ENCODE measurements around the gene SPPL3. TPM values are rescaled to one million over a fixed set of nuclear protein-coding genes. Genes with fewer than 3 reads are reported as not detected.
A peak's percentile ranks its signal among the peaks of the same experiment; 100 is the strongest.

SPPL3 gene
- total RNA-seq, 1 donor from 2014 or later, result 29.6 TPM

DNA sequence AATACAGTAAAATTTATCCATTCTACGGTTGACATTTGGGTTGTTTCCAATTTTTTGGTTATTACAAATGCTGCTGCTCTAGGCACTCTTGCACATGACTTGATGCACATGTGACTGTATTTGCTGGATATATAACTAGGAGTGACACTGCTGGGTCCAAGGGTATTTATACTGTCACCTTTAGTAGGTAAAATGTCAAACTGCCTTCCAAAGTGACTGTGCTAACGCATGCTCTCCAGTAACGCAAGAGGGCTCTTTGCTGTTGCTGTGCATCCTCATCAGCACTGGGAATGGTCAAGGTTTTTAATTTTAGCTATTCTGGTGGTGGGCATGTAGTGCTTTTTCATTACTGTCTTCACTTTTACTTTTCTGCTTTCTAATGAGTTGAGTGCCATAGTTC lies 116.3 kb downstream of the SPPL3 start:
- DNase-seq (ENCODE audit: low spot score), result no peak

DNA sequence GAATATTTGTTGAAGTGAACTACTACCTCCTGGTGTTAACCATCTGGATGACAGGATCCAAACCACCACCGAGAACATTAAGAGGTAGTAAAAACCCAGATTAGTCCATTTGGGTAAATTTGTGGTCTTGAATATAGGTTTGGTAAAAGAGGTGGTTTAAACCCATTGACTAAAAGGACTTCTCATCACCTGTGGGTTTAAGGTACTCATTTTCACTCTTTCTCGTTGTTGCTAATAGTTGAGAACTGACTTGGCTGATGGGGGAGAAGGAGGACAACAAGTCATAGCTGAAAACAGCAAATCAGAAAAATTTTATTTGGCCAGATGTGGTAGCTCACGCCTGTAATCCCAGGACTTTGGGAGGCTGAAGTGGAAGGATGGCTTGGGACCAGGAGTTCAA lies 119.4 kb downstream of the SPPL3 start:
- no peak for DNase-seq (ENCODE audit: low spot score)

DNA sequence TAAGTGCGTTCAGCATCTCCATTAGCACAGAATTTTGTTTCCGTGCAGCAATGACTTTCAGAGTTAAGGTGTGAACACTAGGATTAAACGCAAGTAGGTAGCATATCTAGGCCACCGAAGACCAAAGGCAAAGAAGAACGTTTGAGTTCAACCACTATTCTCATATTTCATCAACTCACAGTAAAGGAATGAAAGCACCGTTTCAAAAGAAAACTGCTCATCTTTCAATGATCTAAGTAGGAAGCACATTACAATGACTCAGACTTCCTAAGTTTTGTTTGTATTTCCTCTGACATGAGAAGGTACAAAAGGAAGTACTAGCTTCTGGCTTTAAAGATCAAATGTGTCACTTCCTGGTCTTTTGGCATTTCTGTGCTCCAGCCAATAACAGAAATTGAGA lies 121.0 kb downstream of the SPPL3 start:
- DNase-seq (ENCODE audit: low spot score), result no peak

DNA sequence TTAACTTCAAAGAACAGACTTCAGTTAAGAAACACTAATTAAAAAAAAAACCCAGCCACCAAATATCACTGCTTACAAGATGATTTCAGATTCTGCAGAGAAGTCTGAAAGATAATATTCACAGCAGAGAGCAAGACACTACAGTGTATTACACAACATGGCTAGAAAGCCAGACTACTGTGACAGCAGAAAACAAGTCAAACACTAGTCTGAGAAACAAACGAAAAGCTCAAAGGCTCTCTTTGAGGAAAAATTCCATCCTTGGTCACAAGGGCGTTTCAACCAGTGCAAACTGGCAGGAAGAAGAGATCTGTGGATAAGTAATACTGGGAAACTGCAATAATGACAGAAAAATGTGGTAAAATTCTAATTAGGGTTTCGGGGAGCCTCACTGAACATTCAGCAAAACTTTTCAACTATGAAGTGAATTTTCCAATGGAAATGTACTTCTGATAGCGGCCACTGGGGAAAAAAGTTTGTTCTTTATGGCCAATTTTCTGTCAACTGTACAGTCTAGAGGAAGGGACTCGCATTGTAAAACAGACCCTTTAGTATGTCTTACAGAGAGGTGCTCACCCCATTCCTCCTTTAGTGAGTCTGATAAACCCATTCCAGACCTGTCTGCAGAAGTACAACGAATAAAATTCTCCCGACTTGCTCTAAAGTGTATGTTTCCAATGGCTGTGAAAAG lies 128.2 kb downstream of the SPPL3 start:
- peak; percentile 15 for DNase-seq (ENCODE audit: low spot score)

DNA sequence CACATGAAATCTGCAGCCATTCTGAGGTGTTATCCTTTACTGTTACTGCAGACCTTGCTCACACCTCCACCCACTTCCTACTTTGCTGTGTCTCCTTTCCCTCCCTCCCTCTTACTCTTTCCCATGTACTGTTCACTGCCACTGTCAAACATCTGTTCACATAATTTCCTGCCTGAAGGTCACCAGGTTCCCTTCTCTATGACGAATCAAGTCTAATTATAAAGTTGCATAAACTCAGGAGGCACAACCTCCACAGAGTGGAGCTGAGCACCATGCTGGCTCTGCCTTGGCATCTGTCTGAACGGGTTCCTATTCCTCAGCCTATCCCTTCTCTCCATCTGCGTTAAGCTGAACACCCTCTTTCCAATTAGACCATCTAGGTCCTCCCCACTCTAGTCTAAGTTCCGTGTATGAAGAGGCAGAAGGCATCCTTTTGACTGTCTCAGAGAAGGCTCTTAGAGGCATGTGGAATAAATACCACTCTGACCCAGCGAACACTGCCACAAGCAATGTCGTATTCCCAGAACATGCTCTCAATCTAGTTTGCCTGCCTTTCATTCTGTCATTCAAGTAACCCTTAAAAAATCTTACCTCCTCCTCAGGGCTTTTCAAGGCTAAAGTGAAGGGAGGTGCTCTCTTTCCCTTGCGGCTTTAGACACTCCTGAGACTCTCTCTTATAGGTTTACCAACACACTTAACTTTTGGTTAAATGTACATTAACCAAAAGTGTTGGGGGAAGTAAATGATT lies 129.8 kb downstream of the SPPL3 start:
- no peak for DNase-seq (ENCODE audit: low spot score)

DNA sequence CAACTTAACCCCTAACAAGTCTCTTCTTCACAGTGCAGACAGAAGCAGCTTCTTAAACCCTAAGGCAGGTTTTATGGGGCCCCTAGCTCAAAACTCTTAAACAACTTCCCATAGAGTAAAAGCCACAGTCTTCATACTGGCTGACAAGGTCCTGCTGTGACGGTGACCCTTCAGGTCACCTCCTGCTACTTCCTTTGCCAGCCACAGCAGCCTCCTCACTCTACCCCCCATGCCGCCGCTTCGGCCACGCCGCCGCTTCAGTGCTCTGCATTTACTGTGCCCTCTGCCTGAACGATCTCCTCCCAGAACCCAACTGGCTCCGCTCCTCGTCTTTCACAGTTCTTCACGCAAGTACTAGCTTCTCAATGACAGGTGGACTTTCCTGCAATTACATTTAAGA lies 133.1 kb downstream of the SPPL3 start:
- no peak for DNase-seq (ENCODE audit: low spot score)

DNA sequence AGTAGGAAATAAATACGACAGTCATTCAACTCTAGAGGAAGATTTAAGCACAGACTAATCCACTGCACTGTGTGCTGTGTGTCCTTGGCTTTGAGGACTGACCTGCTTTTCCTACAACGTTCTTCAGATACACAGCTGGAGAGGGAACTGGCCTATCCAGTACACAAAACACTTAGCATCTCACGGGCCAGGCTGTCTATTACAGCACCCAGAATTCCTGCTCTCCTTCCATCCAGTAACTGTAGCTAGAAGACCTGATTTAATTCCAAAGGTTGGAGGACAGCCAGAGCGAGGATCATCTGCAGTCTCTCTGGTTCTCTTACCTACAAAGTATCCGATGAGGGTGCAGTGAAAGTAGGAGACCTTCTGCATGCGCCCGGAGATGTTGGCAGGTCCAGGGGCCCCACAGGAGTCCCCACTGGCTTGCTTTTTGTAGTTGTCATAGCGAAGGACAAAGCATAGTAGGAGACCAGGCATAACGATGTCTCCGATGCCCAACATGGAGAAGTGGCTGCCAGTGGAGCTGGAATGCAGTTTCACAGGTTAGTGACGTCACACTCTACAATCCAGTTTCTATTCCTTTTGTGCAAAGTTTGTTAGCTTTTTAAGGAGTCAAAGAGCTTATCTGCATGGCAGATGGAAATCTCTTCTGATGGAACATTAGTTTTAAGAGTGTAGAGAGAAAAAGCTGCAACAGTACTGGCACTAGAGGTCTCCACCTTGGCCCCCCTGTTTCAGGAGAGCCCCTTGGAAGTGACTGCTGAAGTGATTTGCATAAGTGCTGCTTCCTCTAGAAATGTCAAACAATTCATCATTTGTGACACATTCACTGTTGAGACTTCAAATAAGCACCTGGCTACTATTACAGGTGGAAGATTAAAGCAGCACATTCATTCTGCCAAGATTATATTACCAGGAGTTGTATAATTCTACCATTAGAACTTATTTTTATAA lies 136.8 kb downstream of the SPPL3 start:
- peak; percentile 25 for DNase-seq (ENCODE audit: low spot score)

DNA sequence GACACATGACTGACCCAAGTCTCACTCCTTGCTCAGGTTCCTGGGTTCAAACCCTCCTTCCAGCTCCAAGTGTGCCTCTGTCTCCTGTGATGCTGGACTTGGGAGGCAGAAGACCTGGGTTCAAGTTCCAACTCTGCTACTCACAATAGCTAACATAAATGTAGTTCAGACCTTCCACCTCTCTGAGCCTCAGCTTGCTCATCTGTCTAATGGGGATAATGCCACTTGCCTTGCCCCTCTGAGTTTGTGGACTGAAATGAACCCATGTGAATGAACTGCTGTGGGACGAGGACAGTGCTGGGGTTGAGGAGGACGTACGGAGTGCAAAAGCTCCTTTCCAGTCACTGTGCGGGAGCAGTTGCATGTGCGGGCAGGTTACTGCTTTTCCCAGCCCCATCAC lies 137.6 kb downstream of the SPPL3 start:
- no peak for DNase-seq (ENCODE audit: low spot score)

DNA sequence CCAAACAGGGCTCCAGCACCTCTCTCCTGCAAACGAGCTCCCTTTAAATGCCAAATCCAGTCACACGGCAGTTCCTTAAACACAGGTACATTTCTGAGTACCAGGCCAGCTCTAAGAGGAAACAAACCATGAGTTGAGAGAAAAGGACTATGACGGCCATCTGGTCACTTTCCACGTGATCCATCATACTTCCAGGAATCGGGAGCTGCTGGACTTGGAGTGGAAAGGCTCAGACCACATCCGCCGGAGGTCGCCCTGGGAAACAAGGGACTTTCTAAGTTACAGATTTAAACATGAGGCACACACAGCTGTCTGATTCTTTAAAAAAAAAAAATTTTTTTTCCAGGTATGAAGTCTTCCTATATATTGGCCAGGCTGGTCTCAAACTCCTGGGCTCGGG lies 139.3 kb downstream of the SPPL3 start:
- no peak for DNase-seq (ENCODE audit: low spot score)

DNA sequence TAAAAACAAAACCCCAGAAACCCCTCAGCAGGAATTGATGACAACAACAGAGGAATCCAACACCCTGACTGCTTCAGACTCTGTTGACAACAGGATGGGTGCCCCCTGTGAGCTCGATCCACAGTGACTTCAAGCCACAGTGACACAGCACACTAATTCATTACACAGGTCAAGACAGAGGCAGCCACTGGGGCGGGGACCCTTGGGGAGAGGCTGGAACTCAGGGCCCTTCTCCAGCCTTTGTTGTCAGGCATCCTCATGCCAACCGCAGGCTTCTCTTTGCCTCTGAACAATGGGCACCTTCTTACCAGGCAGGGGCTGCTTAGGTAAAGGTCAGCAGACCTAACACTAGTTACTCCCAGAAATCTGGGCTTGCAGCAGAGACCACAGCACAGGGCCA lies 140.9 kb downstream of the SPPL3 start:
- DNase-seq (ENCODE audit: low spot score), result no peak

DNA sequence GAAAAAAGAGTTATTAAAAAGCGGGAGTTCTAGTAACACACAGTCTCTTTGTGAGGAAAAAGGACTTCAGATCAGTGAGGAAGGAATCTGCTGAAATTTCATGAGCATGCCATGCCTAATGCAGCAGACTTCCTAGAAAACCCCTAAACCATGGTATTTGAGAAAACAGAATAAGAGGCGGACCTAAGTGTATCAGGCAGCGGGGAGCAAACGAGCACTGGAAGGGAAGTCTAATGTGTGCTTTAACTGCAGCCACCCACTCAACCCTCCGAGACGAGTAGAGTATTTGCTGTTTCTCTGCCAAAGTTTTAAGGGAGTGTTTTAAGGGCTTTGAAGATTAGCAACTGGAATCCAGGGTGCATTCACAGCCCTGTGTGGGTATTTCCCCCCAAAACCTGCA lies 142.1 kb downstream of the SPPL3 start:
- peak; percentile 80 for DNase-seq (ENCODE audit: low spot score)

DNA sequence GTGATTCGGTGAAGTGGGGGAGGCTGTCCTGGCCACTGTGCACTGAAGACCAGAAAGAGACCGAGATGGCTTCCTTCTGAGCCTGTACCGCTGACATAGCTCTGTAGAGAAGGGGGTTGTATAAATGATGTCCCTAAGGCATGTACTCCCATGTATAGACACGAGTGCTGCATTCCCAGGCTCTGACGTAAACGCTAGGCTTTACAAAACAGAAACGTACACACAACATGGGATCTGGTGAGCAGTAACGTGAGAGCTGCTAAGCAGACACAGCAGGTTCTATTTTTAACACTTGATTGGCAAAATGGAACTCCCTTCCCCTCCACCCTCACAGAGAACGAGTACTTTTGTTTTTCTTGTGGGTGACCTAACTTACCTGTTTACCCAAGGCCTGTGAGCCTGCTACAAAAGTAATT lies 142.6 kb downstream of the SPPL3 start:
- DNase-seq (ENCODE audit: low spot score), result peak; percentile 94

DNA sequence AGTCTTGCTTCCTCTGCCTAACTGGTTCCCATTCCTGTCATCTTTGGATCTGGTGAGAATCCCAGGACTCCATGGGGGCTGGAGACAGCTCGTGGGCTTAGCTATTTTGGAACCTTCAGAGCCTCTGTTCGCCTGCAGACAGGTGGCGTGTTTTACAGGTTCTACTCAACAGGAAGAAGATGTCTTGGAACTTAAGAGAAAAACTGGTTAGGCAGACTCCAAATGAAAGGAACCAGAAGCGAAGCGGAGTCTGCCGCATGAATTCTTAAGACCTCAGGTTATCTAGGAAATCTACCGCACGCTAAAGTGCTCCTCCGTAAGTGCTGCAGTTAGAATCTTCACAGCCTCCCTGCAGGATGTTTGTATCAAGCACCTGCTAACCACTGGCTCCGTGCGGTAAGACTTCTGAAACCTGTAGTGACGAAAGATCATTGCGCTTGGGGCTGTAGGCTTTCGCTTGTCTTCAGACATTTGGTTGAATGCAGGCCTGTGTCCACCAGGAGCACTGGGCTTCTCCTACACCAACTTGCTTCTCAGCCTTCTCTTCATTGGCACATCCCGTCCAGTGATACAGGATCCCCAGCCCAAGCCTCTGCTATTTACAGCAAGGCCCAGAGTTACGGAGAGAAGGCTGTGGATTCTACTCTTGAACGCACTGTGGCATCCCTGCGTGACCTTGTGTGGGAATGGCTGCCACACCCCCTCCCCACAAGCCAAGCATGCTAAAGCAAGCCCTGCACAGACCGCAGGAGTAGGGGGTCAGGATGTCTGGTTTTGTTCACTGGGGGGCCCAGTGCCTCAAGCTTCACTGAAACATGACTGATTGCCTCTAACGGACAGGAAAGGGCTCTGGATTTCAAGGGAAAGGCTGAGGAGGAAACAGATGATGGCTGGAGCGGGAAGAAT lies 143.6 kb downstream of the SPPL3 start:
- peak; percentile 65 for DNase-seq (ENCODE audit: low spot score)

DNA sequence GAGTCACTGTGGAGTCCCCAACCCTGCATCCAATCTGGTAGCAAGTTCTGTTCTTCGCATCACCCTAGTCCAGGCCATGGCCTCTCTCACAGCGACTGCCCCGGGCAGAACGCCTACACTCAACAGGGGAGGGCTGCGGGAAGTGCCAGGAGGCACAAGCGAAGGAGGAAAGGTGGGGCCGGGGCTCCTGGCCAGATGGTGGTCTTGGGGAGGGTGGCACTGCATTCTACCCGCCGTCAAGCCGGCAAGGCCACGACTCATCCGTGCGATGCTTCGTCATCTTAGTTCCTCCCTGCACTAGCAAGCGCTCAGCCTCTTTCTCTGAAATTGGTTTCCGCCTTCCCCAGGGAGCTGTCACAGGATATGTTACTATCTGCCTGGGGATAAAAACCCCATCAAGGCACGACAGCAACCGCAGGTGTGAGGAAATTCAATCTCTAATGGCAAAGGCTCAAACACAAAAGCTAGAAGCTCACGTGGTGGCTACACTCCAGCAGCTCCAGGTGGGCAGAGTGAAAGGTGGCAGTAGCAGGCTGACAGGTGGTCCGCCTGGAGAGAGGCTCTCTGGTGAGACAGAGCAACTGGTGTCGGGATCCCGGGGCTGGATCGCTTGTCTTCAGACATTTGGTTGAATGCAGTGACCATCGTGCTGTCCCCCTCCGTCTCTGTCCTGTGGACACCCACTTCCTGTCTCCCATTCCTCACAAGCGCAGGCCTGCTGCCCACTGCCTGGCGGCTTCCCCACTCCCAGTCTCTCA lies 144.4 kb downstream of the SPPL3 start:
- no peak for DNase-seq (ENCODE audit: low spot score)

DNA sequence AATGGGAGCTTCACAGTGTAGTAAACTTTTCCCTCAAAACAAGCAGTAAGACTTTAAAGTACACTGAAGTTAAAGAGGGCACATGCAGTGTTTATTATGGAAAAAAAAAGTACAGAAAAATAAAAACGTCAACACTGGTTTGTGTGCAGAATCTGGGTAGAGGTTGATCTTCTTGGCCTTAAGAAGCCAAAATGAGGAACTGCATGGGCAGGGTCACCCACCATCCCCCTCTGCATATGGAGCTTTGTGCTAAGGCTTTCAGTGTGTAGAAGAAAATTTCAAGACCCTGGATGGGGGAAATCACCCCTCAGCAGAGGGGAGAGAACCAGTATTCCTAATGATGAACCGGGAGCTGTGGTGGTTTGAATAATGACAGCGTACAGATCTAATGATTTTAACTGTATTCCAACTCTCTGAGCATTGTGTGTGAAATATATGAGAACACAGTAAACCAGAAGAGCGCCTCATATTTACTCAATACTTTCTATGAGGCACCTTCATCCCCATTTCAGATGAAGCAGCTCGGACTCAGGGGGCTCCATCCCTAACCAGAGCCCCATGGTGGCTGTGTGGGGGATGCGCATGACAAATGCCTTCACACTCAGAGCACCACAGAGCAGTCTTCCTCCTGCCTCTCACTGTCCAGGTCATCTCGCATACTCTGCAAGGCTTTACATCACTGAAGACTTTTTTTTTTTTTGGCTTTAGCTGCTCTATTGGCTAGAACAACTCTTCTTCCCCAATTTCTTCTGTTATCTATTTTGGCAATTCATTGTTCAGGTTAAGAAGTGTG lies 145.2 kb downstream of the SPPL3 start:
- no peak for DNase-seq (ENCODE audit: low spot score)

DNA sequence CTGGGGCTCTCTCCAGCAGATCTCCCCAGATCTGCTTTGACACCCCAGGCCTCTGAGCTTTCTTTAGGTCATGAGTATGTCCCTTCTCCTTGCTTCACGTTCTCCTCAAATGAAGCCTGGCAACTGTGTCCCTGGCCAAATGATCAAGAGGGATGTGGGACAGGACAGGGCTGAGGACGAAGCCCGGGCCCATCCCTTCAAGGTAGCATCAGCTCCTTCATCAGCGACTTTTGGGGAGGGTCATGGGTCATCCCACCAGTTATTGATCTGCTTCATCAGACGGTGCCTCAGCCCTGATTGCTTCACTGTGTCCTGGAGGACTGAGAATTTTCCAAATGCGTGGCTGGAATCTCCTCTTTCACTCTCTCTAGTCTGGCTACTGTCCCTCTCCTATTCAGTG lies 146.2 kb downstream of the SPPL3 start:
- DNase-seq (ENCODE audit: low spot score), result no peak

DNA sequence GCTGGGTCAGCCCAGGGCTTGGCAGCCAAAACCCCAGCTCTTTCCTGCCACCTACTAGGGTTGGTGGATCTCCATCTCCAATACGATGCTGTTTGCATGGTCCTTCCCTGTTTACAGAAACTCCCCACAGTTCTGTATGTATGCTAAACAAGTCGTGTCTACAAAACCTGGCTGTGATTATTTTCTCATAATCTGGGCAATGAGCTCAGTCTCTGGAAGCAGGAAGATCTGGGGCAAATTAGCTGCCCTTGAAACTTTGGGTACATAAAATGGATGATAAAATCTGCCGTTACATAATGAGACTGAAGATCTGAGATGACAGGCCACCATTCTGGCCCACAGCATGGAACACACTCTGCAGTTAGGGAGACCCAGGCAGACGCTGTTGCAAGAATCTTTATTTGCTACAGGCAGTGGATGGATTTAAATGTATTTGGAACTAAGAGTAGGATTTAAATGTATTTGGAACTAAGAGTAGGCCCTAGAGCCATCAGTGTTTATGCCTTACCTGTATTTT lies 146.9 kb downstream of the SPPL3 start:
- DNase-seq (ENCODE audit: low spot score), result no peak

DNA sequence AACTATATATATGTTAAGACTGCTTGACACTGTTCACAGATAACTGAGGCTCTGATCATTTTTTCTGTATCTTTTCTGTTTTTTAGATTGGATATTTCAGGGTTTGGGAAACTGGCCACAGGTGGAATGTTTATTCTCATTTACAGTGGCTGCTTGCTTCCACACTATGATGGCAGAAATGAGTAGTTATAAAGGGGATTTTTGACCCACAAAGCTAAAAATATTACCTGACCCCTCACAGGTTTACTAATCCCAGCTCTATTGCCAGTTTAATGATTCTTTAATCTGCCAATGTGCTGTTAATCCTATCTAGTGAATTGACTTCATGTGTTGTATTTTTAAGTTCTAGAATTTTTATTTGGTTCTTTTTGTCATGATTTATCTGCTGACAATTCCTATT lies 148.9 kb downstream of the SPPL3 start:
- no peak for DNase-seq (ENCODE audit: low spot score)

DNA sequence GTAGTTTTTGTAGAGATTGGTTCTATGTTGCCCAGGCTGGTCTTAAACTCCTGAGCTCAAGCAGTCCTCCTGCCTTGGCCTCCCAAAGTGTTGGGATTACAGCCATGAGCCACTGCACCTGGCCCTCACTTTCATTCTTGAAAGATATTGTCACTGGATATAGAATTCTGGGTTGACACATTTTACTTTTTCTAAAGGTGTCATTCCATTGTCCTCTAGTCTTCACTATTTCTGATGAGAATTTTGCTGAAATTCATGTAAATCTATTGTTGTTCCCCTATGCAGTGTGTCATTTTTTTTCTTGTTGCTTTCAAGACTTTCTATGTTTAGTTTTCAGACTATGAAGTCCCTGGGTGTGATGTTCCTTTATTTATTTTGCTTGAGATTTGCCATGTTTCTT lies 149.4 kb downstream of the SPPL3 start:
- DNase-seq (ENCODE audit: low spot score), result no peak
